GM18870 (cell line): ENCODE results near the gene PRR5L.

ENCODE experiments used
- ATAC-seq: cut with Tn5 transposase; IDR thresholded peaks from one replicate; pipeline ENCODE4 v1.9.1; 2021; ENCODE audit warnings: moderate library complexity; ENCODE audit not compliant: unreplicated experiment

PRR5L gene

DNA sequence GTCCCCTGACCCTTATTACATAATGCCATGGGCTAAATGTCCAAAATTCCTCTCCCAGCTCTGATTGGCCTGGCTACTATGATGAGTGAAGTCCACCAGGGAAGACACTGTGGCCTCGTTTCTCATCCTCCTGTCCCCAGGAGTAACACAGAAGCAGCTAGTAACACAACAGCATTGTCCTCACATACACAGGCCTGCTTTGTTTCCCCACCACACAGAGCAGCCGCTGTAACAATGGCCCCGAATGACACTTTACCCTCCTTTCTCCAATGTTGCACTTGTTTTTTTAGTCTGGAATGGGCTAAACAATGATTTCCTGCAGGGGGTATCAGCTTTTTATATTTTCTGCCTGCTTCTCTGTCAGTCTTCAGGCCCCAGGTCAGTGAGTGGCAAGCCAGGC, at the start of gene PRR5L:
Gene PRR5L (plus strand): TSS at position 363 of the 400 bp plus-strand sequence. CDS start 104,834 bp downstream, outside the sequence.
- no peak for ATAC-seq

GRCh38 chr11:36247493-36247892, 48.6 kb upstream of the PRR5L start:
- no peak for ATAC-seq

DNA sequence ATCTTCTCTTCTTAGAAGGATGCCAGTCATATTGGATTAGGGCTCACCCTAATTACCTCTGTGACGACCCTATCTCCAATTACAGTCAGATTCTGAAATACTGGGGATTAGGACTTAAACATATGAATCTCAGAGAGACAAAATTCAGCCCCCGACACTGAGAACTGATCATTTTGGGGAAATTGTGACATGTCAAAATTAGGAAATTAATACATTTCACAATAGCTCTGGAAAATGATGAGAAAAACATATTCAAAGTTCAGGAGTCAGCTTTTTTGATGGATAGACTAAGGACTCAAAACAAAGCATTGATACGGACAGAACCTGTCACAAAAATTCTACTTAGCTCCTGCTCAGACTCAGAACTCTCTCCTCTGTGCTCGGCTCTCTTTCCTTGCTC, 47.7 kb upstream of the PRR5L start:
- ATAC-seq = no peak

DNA sequence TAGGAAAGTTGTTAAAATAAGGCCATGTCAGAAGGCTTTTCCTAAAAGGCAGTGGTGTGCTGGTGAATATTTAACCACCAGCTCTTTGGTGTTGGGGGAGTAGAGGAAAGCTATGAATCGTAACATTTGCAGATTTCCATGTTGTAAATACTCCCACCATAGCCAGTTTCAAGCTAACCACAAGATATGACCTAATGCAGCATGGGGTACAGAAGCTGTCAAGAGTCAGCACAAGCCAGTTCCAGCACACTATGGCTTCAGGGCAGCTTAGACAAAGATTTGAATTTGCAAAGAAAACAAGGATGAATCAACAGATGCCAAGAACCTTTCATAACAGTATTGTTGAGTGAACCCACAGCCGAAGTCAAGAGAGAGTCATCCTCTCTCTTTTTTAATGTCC, 46.8 kb upstream of the PRR5L start:
- no peak for ATAC-seq

GRCh38 chr11:36251823-36252222, 44.3 kb upstream of the PRR5L start:
- ATAC-seq = no peak

- no peak for ATAC-seq
Observed at GRCh38 chr11:36253238-36253637, 42.9 kb upstream of the PRR5L start.

GRCh38 chr11:36254713-36255112, 41.4 kb upstream of the PRR5L start:
- ATAC-seq = no peak

GRCh38 chr11:36257351-36257750, 38.7 kb upstream of the PRR5L start:
- no peak for ATAC-seq

- no peak for ATAC-seq
Observed at GRCh38 chr11:36258730-36259360, 37.2 kb upstream of the PRR5L start.

GRCh38 chr11:36261094-36261493, 35.0 kb upstream of the PRR5L start:
- no peak for ATAC-seq

DNA sequence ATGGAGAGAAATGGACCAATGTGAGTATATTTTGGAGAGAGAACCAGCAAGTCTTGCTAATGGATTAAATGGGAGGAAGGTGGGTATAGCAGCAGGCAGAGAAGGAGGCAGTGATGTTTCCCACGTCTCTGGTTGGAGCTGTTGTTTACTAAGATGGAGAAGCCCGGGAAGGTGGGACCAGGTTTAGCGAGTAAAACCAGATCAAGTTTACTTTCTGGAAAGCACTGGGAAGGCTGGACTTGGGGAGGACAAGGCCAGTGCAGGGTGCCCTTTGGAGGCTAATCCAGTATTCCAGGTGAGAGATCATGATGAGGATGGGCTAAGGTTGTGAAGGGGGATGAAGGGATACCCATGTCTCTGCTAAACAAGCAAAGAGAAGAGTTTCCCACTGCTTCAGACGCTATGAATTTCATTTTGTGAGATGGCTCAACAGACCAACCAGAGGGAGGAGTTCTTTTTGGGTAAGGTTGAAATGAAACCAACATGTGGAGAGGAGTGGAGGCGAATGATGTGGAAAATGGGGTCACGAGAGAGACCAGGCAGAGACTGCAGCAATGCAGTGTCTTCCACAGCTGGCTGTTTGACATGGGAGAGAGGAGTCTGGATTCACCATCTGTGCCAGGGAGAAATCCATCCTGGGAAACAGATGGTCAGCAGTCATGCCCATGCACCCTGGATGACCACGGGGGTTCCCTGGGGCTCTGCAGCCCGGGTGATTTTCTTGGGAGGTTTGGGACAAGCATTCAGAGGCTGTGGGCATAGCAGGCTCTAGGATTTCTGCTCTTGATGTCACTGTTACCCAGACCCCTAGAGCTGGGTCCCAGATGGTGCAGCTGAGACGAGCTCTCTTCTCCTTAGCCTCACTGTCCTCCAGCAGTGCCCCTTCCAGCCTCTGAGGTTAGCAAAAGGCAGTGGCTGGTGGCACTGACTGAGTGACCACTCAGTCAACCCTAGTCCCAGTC, 31.8 kb upstream of the PRR5L start:
- ATAC-seq = no peak

DNA sequence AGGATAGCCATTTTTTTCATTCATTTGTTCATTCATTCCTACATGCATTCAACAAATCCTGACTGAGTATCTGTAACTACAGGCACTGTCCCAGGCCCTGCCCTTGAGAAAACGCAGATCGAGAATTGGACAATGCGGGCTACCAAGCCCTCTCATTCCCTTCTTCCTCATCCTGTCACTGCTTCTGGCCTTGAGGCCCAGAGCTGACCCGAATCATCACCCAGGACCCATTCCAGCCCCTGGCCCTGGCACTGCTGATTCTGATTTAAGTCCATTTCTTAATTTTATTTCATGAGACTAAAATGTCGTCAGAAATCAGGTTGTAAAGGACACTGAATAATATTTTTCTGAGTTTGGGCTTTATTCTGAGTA, 31.1 kb upstream of the PRR5L start:
- ATAC-seq = no peak

GRCh38 chr11:36265793-36266628, 30.1 kb upstream of the PRR5L start:
- no peak for ATAC-seq

GRCh38 chr11:36266767-36267166, 29.3 kb upstream of the PRR5L start:
- ATAC-seq = no peak

DNA sequence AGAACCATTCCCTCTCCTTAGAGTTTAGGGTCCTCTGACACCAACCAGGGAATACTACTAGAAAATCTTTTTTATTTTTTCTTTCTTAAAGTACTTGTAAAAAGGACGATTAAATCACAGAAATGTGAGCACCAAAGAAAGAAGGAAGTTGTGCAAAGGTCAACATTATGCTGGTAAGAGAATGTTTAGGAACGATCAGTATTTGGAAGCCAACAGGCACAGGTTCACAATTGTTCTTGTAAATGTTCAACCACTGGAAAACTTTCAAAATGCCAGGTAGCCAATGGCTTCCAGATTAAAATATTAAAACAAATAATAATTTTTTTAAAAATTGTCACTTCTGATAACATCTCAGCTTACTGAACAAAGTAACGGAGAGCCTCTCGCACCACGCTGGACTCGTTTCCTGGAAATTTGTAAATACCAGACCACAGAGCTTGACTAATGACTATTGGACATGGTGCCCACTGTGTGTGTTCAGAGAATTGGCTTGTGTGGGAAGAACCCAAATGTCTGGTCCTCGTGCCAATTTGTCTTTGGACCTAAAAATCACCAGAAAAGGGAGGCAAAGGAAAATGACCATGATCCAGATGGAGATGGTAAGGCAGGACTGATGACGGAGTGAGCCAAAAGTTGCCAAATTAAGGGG, 27.6 kb upstream of the PRR5L start:
- no peak for ATAC-seq

GRCh38 chr11:36270701-36271100, 25.4 kb upstream of the PRR5L start:
- no peak for ATAC-seq

DNA sequence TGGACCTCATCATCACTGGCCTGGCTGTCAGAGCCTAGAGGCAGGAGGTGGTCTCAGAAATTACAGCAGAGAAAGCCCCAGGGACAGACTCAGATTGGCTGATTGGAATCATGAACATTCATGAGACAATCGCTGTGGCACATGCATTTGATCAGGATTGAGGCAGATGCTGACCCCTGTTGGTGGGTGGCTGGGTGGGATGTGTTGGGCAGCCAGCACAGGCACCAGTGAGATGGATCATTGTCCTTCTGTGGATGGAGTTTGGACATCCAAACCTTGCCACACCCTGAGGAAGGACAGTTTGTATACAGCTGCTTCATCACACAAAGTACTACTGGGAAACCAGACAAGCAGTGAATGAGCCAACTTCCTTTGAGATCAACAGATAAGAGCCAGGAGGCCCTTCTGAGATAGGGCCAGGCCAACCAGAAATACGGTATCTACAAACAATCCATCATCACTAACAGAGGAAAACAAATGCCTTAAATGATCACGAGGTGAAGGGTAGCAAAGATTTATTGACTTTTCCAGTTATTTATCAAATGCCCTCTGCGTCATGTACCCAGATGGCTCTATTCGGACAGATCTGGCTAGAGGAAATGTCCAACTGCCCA, 24.2 kb upstream of the PRR5L start:
- no peak for ATAC-seq

GRCh38 chr11:36273110-36273509, 23.0 kb upstream of the PRR5L start:
- ATAC-seq = no peak

GRCh38 chr11:36274414-36274813, 21.7 kb upstream of the PRR5L start:
- no peak for ATAC-seq

- ATAC-seq = no peak
Observed at GRCh38 chr11:36278531-36279282, 17.4 kb upstream of the PRR5L start.
